HL-60 (cell line): Measurements from ENCODE around the gene TERB1.

ENCODE experiments used
- POLR2AphosphoS5 ChIP-seq: IDR thresholded peaks from 2 replicates; pipeline ENCODE4 v1.6.1; 2012; ENCODE audit warnings: low read depth
- SPI1 ChIP-seq: IDR thresholded peaks from 2 replicates; pipeline ENCODE4 v1.6.1; 2012; ENCODE audit warnings: low read depth, mild to moderate bottlenecking, borderline replicate concordance
- TF ChIP-seq, protein P1 (sequence below): IDR thresholded peaks from one replicate; pipeline ENCODE4 v1.5.1; 2011; ENCODE audit warnings: low read length, control low read depth, inconsistent platforms; ENCODE audit not compliant: insufficient read depth
- TF ChIP-seq, protein P2 (sequence below): IDR thresholded peaks from 2 replicates; pipeline ENCODE4 v1.6.1; 2012; ENCODE audit warnings: low read depth; ENCODE audit not compliant: insufficient replicate concordance

GRCh38 chr16:66848172-66848571, 46.8 kb upstream of the TERB1 start:
- TF ChIP-seq, protein P1, sequence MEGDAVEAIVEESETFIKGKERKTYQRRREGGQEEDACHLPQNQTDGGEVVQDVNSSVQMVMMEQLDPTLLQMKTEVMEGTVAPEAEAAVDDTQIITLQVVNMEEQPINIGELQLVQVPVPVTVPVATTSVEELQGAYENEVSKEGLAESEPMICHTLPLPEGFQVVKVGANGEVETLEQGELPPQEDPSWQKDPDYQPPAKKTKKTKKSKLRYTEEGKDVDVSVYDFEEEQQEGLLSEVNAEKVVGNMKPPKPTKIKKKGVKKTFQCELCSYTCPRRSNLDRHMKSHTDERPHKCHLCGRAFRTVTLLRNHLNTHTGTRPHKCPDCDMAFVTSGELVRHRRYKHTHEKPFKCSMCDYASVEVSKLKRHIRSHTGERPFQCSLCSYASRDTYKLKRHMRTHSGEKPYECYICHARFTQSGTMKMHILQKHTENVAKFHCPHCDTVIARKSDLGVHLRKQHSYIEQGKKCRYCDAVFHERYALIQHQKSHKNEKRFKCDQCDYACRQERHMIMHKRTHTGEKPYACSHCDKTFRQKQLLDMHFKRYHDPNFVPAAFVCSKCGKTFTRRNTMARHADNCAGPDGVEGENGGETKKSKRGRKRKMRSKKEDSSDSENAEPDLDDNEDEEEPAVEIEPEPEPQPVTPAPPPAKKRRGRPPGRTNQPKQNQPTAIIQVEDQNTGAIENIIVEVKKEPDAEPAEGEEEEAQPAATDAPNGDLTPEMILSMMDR, result no peak
- TF ChIP-seq, protein P2, sequence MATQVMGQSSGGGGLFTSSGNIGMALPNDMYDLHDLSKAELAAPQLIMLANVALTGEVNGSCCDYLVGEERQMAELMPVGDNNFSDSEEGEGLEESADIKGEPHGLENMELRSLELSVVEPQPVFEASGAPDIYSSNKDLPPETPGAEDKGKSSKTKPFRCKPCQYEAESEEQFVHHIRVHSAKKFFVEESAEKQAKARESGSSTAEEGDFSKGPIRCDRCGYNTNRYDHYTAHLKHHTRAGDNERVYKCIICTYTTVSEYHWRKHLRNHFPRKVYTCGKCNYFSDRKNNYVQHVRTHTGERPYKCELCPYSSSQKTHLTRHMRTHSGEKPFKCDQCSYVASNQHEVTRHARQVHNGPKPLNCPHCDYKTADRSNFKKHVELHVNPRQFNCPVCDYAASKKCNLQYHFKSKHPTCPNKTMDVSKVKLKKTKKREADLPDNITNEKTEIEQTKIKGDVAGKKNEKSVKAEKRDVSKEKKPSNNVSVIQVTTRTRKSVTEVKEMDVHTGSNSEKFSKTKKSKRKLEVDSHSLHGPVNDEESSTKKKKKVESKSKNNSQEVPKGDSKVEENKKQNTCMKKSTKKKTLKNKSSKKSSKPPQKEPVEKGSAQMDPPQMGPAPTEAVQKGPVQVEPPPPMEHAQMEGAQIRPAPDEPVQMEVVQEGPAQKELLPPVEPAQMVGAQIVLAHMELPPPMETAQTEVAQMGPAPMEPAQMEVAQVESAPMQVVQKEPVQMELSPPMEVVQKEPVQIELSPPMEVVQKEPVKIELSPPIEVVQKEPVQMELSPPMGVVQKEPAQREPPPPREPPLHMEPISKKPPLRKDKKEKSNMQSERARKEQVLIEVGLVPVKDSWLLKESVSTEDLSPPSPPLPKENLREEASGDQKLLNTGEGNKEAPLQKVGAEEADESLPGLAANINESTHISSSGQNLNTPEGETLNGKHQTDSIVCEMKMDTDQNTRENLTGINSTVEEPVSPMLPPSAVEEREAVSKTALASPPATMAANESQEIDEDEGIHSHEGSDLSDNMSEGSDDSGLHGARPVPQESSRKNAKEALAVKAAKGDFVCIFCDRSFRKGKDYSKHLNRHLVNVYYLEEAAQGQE, result no peak
- TF ChIP-seq POLR2AphosphoS5 (no peak), SPI1 (no peak)
